Right ventricle myocardium inferior (tissue), 1 donor: ENCODE results near the gene KLHL40. TPM values are rescaled to one million over a fixed set of nuclear protein-coding genes. Genes with fewer than 3 reads are reported as not detected.

Experiments used
- ATAC-seq: fragments of 200-7000 bp; cut with Tn5 transposase; one replicate; pipeline ENCODE4 v1.9.1; 2020; ENCODE audit warnings: mild to moderate bottlenecking, moderate library complexity
- DNase-seq: peaks from one replicate; pipeline ENCODE4 v3.0.0; 2021; ENCODE audit errors: missing footprints
- intact Hi-C: fragments of 100-400 bp; cut with DNase I; formaldehyde crosslinking; loops from one replicate; pipeline ENCODE4 v1.11.0; 2022
- total RNA-seq: library from RNA; stranded (reverse); fragmentation: NEBNext Ultra II Directional; extraction: Animal tissue kit (Norgen Biotek cat#: 25700); gene quantifications from one replicate; pipeline ENCODE4 v1.2.1, GENCODE V29; 2021
- donor health status: DM: no; HTN: yes; CAD: no; lungs with severe emphysema.

KLHL40 gene
- total RNA-seq, 1 donor from 2014 or later = not detected

DNA sequence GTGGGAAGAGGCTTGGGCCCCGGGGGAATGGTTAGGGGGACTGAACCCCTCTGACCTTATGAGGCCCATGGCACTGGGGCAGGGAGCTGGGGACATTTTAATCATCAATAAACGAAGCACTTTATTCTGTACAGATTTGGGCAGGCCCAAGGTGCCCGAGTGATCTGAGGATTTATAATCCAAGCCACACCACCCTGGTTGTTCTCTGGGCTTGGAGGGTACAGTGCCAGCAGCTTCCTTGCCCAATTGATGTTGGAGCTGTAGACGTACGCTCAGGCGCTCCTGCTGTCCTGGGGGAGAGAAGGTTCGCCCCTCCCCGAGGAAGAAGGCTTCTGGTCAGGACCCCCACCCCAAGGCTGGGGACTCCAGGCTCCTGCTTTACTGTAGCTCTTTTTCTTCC lies 19.3 kb upstream of the KLHL40 start:
- ATAC-seq (peak; percentile 7), DNase-seq (no peak)
- intact Hi-C loops = no loop called here

DNA sequence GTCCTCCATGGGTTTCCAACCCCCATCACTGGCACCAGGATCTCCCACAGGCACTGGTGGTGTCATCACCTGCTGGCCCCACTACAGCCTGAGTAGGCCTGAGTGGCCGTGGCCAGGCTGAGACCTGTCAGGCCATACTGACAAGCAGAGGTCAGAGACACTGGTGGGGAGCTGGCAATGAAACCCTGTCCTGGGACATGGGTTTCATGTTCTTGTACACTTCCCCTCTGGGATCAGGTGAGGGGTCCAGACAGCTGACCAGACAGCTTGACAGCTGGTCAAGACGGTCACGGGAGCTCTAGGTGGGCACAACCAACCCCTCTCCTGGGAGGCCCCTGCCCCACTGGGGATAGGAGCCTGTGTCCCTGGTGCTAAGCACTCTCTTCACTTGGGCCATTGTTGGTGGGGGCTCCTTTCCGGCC lies 18.7 kb upstream of the KLHL40 start:
- peak; percentile 48 for ATAC-seq
- intact Hi-C loops = no loop called here
- DNase-seq = no peak

DNA sequence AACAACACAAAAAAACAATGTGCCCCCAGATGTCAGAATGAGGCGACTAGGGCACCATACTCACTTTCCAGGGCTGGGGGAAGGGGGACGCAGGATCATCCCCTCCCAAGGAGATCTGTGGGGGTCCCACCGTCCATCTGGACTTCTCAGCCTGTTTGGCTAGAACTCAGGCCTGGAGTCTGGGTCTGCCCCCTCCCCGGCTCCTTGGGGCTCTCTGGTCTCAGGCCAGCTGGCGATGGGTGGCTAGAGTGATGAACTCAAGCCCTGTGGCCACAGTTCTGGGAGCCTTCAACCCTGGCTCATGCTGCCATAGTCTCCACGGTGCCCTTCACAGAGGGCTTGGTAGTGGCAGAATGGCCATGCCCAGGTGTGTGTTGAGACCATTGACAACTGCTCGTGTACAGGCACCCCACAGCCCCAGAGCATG lies 18.2 kb upstream of the KLHL40 start:
- no peak for DNase-seq
- intact Hi-C loops = no loop called here
- peak; percentile 24 for ATAC-seq

DNA sequence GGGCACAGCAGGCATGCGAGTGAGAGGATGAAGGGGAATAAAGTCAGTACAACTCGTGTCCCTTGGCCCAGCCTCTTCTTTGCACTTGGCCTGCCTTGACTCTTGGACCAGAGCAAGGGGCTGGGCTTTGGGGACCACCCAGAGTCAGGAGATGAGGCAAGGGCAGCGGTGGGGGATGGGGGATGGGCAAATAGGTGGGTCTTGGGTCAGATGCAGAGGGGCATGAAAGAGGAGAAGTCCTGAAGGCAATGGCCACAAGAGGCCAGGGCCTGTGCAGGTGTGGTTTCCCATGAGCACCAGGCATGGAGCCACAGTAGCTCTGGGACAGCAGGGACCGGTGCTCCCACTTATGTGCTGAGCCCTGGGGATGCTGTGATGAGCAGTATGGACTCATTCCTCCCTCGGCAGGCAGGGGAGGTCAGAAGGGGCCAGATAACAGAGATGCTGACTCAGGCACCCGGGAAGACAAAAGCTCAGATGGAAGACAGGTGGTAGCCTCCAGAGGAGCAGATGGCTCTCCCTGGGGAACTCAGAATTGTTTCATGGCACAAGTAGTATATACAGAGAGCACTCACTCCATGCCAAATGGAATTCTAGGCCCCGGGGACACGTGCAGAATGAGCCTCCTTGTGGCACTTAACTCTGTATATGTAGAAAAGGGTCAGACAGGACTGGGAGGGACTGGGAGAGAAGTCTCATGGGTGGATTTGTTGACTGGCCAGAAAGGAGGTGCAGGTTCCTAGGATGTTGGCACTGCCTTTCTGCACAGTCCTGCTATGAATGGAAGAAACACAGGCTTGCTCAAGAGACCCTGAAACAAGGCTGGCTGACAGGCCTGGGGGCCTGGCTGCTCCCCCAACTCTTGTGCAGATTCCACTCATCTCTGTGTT lies 17.6 kb upstream of the KLHL40 start:
- ATAC-seq (no peak), DNase-seq (no peak)
- intact Hi-C loops = no loop called here

DNA sequence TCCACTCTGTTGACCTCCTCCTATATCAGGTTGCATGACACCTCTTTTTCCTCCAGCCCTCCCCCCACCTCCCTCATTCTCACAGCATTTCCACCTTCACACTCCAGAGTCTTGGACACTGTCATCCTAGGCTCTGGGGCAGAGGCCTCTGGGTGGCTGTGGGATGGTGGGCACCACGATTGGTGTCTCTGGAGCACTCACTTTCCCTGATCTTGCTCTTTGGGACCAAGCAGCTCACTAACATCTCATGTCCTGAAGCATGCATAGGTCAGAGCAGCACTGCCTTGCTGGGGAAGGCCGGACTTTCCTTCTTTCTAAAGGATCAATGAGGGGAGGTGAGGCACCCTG lies 16.9 kb upstream of the KLHL40 start:
- intact Hi-C loops = no loop called here
- DNase-seq (no peak), ATAC-seq (no peak)

DNA sequence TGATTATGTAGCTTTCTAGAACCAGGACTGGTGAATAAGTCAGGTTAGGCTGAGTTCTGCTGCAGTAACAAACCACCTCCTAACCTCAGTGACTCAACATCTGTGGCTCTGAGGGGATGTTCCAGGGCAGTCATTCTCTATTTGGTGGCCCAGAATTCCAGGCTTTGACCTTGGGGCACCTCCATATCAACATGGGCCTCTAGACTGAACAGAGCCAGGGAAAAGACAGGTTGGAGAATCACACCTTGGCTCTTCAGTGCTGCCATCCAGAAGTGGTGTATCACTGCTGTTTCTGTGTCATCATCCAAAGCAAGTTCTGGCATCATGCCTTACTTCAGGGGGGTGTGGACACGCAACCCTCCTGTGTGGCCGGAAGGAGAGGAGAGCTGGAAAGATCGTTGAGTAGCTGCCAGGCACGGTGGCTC lies 16.5 kb upstream of the KLHL40 start:
- ATAC-seq (no peak), DNase-seq (no peak)
- intact Hi-C loops = no loop called here

DNA sequence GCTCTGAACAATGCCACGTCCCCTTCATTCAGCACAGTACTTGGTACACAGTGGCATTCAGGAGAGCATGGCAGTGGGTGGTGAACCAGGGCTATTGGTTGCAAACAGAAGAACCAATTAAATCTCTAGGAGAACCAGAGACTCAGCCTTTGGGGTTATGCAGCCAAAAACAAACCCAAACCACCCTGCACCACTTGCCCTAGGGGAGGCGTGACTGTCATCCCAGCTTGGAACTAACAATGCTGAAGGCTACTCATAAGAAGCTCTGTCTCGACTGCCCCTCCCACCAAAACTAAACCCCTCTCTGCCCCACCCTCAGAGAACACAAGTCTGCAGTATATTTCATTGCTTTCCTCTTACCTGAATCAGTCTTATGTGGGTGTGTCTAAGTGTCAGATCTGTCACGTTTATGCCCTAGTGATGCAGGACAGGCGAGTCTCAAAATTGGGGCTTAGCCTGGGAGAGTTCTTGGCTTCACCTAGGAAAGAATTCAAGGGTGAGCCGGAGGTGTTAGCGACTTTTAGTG lies 15.2 kb upstream of the KLHL40 start:
- intact Hi-C loops = no loop called here
- ATAC-seq = no peak
- no peak for DNase-seq

DNA sequence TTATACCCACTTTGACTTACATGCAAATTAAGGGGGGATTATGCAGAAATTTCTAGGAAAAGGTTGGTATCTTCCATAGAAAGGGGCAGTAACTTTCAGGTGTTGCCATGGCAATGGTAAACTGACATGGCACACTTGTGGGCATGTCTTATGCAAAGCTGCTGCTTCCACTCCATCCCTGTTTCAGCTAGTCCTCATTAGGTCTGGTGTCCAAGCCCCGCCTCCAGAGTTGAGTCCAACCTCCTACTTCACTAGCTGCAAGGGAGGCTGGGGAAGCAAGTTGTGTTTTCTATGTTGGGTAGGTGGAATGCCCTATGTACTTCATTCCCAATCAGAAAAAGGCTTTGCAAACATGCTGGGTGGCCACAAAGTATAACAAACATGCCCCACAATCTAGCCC lies 14.7 kb upstream of the KLHL40 start:
- ATAC-seq (no peak), DNase-seq (no peak)
- intact Hi-C loops = no loop called here

DNA sequence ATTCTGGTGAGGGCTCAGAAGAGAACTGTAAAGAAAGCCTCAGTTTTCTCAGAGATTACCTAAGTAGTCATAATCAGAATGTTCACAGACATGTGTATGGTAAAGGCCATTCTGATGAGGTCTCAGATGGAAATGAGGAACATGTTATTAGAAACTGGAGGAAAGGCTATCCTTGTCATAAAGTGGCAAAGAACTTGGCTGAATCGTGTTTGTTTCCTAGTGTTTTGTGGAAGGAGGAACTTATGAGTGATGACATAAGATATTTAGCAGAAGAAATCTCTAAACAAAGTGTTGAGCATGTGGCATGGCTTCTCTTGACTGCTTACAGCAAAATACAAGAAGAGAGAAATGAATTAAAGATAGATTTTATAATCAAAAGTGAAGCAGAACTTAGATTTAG lies 12.8 kb upstream of the KLHL40 start:
- no peak for DNase-seq
- no peak for ATAC-seq
- intact Hi-C loops = no loop called here

DNA sequence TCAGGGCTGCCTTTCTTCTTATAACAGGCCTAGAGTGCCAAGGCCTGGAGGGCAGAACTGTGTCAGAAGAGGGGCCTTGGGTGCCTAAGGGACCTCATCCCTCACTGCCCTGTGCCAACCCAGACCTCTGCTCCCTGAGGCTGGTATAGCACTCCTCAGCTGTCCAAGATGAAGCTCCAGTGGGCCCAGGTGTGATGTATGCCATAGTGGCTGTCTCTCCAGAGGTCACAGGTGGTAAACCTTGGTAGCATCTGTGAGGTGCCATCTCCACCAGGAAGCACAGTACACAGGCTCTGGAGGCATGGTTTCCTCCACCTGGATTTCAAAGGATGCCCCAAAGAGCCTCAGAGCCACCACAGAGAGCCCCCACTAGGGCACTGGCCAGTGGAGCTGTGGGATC lies 12.3 kb upstream of the KLHL40 start:
- no peak for DNase-seq
- intact Hi-C loops = no loop called here
- ATAC-seq = no peak

DNA sequence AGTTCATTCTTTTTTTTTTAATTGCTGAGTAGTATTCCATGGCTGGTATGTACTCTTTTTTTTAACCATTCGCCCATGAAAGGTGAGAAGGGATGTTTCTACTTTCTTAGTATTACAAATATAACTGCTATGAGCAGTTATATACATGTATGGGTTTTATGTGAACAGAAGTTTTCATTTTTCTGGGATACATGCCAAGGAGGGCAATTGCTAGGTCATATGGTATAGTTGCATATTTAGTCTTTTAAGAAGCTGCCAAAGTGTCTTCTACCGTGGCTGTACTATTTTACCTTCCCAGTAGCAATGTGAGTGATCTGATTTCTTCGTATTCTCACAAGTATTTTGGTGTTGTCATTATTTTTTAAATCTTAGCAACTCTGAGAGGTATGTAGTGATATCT lies 11.2 kb upstream of the KLHL40 start:
- intact Hi-C loops = no loop called here
- no peak for DNase-seq
- ATAC-seq = no peak

DNA sequence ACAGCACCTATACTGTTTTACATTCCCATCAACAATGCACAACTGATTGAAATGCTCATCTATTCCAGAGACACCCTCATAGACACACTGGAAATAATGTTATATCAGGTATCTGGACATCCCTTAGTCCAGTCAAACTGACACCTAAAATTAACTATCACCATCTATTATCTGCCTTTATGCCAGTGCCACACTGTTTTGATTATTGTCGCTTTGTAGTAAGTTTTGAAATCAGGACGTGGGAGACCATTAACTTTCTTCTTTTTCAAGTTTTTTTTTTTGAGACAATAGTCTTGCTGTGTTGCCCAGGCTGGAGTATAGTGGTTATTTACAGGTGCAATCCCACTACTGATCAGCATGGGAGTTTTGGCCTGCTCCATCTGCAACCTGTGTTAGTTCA lies 9.4 kb upstream of the KLHL40 start:
- no peak for ATAC-seq
- intact Hi-C loops = no loop called here
- DNase-seq = no peak

DNA sequence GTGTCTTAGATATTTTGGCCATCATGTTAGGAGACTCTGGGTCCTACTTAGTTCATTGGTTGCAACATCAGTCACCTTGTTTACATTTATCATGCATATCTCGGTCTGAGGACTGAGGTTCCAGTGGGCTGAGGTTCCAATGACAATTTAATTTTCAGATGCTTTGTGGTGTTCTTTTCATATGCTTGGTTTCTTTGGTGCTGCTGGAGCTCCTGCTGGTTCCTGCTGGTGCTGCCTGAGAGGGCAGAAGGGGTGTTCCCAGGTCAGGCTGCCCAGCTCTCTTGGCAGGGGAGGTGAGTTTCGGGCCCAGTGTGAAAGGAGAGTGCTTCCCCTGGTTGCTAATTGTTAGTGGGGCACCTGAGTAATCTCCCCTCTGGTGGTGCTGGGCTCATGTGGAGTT lies 6.9 kb upstream of the KLHL40 start:
- no peak for DNase-seq
- intact Hi-C loops = no loop called here
- no peak for ATAC-seq

DNA sequence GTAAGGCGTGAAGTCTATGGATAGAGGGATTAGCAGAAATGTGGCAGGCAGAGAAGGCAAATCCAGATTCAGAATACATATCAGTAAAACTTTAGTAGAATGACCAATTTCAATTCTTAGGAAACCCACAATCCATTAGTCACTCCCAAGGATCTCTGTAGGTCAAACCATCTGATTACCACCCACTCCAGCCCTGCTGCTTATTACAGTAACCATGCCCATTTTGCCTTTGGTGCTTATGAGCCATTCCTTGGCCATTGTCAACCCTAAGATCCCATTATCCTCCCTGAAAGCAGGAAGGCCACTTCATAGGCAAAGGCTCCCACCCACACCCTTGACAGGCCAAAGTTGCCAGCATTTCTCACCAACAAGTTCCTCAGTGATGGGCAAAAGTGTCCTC lies 5.1 kb upstream of the KLHL40 start:
- intact Hi-C loops = no loop called here
- DNase-seq (no peak), ATAC-seq (no peak)

DNA sequence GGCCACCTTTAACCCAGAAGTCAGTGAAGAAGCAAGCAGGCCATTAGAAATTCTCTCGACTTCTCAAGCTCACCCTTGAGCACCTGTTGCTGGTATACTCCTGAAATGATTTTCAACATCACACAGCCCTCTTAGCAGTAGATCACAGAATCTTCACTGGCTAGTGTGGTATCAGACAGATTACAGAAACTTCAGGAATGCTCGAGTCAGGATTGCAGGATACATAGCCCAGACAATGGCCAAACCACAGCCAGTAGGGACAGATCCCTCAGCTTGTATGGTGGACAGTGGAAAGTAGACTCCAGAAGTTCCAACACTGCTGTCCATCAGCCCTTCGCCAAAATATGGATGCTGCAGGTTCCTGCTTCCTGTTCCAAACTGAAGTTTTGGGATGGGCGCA lies 4.5 kb upstream of the KLHL40 start:
- ATAC-seq (no peak), DNase-seq (no peak)
- intact Hi-C loops = no loop called here

DNA sequence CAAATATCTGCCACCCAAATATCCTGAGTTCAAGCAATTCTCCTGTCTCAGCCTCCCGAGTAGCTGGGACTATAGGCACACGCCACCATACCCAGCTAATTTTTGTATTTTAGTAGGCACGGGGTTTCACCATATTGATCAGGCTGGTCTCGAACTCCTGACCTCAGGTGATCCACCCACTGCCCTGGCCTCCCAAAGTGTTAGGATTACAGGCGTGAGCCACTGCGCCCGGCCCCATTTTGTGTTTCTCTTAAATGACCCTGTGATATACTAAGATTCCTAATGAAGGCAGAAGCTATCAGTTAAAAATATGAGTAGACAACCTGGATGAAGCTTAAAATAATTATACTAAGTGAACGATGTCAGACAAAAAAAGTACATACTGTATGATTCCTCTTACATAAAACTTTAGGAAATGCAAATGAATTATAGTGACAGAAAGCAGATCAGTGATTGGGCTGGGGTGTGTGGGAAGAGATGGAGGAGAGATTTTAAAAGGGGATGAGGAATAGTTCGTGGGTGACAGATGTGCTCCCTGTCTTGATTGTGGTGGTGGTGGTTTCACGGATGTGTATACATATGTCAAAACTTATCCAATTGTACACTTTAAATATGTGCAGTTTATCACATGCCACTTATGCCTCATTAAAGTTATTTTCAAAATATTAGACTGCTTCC lies 3.8 kb upstream of the KLHL40 start:
- ATAC-seq (no peak), DNase-seq (no peak)
- intact Hi-C loops = no loop called here

DNA sequence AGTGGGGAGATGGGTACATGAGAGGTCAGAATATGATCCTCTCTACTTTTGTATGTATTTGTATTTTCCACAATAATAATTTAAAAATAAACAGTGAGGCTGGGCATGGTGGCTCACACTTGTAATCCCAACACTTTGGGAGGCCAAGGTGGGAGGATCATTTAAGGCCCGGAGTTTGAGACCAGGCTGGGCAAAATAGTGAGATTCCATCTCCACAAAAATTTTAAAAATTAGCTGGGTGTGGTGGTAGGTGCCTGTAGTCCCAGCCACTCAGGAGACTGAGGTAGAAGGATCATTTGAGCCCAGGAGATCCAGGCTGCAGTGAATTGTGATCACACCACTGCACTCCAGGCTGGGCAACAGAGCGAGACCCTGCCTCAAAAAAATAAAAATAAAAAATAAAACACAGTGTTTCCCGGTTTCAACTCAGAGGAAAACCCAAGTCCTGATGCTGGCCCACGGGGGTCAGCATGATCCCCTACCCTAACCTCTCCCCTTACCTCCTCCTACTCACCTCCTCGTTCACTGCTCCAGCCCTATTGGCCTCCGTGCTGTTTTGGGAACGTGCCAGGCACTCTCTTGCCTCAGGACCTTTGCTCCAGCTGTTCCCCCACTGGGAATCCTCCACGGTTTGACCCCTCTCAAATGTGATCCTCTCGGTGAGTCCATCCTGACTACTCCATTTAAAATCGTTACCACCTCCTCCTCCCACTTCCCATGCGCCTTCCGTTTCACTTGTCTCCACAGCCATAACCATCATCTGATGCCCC lies 2.9 kb upstream of the KLHL40 start:
- no peak for ATAC-seq
- intact Hi-C loops = no loop called here
- DNase-seq = no peak

DNA sequence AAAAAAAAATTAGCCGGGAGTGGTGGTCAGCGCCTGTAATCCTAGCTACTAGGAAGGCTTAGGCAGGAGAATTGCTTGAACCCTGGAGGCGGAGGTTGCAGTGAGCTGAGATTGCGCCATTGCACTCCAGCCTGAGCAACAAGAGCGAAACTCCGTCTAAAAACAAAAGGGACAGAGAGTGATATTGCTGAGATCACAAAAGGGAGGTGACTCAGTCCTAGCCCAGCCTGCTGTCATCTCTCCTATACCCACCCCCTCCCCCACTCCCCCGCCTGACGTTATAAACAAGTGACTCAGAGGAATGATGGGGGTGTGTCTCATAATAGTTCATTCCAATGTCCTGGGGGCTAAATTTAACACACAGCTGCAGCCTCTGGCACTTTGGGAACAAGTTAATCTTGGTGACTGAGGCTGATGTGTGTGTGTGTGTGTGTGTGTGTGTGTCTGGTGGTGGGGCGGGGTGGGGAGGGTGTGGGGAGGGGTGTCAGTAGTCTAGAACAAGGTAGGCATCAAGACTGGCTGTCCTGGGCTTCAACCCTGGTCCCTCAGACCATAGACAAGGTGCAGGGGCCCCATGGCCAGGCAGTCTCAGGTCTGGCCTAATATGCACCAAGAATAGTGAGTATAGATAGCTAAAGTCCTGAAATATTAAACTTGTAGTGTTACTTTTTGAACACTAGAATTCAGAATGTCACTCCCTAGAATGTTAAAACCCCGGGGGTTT lies 1.3 kb upstream of the KLHL40 start:
- ATAC-seq (peak; percentile 90), DNase-seq (no peak)
- intact Hi-C loops = loop anchor here (1.0 kb wide), 2 partner anchors 17 to 56 kb away; no protein-coding TSS in a partner anchor
